A549 (cell line): ENCODE data around the gene KRT15. TPM values are rescaled to one million over a fixed set of nuclear protein-coding genes. Genes with fewer than 3 reads are reported as not detected.

Experiments used
- ATAC-seq, 2 experiments: fragments of 200-7000 bp in 1 of 2; fragments of >200 bp in 1 of 2; cut with Nextera tagmentation in 1 of 2; cut with Tn5 transposase in 1 of 2; 3 replicates each; pipeline versions ENCODE4 v1.8.0 to v1.9.1; 2018 to 2020; ENCODE audit warnings: mild to moderate bottlenecking in 1 of 2, moderate library complexity in 1 of 2
- CTCF ChIA-PET: fragments of 300-600 bp; sonication (Branson Sonifier 250); formaldehyde crosslinking; extraction: SDS; loops from one replicate; lab custom pipeline; 2021; ENCODE audit warnings: antibody characterized with exemption, inconsistent platforms; lab: Yijun Ruan, JAX
- POLR2A ChIA-PET: fragments of 350-600 bp; formaldehyde crosslinking; extraction: SDS; loops from one replicate; lab custom pipeline; 2021; ENCODE audit warnings: antibody characterized with exemption, inconsistent platforms; lab: Yijun Ruan, JAX
- DNase-seq, 2 experiments: peaks; one replicate each; pipeline versions ENCODE4 v3.0.0 to v3.0.0-alpha.2; 2011 to 2016; ENCODE audit warnings: low read depth in 1 of 2, low spot score in 1 of 2
- FAIRE-seq: peaks from 2 replicates; lab custom pipeline; 2011; peaks lifted over from hg19 to GRCh38; lab: Jason Lieb, UNC
- H3K27ac ChIP-seq, 2 experiments: fragments of >200 bp; sonication (Bioruptor Twin); formaldehyde crosslinking; 3 replicates each; pipeline ENCODE4 v1.5.1; 2016 to 2017
- H3K4me1 ChIP-seq: fragments of >200 bp; sonication (Bioruptor Twin); formaldehyde crosslinking; 3 replicates; pipeline ENCODE4 v1.6.1; 2016
- H3K4me2 ChIP-seq: fragments of >200 bp; sonication (Bioruptor Twin); formaldehyde crosslinking; 3 replicates; pipeline ENCODE4 v1.6.1; 2016
- H3K4me3 ChIP-seq: fragments of >200 bp; sonication (Bioruptor Twin); formaldehyde crosslinking; 3 replicates; pipeline ENCODE4 v1.5.1; 2016
- H3K9me3 ChIP-seq: fragments of >200 bp; sonication (Bioruptor Twin); formaldehyde crosslinking; 3 replicates; pipeline ENCODE4 v1.6.1; 2016
- CBX2 ChIP-seq: fragments of 200-600 bp; sonication (generic); IDR thresholded peaks from 2 replicates; pipeline ENCODE4 v1.6.1; 2016; ENCODE audit warnings: low read depth, mild to moderate bottlenecking, borderline replicate concordance
- CBX8 ChIP-seq: fragments of 200-600 bp; sonication (generic); IDR thresholded peaks from 2 replicates; pipeline ENCODE4 v1.6.1; 2016
- CEBPB ChIP-seq, 2 experiments: fragments of >200 bp in 1 of 2; sonication (Bioruptor Twin) in 1 of 2; formaldehyde crosslinking in 1 of 2; IDR thresholded peaks; 2 replicates each; pipeline ENCODE4 v1.6.1; 2012 to 2016
- HDAC2 ChIP-seq: fragments of 200-600 bp; sonication (generic); IDR thresholded peaks from 2 replicates; pipeline ENCODE4 v1.6.1; 2016
- HMGXB4 ChIP-seq: fragments of 250-450 bp; sonication (Bioruptor Pico); IDR thresholded peaks from 2 replicates; pipeline ENCODE4 v1.5.0; 2021; ENCODE audit warnings: mild to moderate bottlenecking, moderate library complexity, borderline replicate concordance
- HOXB13 ChIP-seq: fragments of 250-450 bp; sonication (Bioruptor Pico); IDR thresholded peaks from 2 replicates; pipeline ENCODE4 v1.5.0; 2020; ENCODE audit warnings: low read depth, mild to moderate bottlenecking, moderate library complexity
- HOXB5 ChIP-seq: fragments of 250-450 bp; sonication (Bioruptor Pico); IDR thresholded peaks from 2 replicates; pipeline ENCODE4 v1.5.0; 2020; ENCODE audit warnings: mild to moderate bottlenecking, moderate library complexity
- MAFK ChIP-seq: fragments of 450-650 bp; IDR thresholded peaks from 2 replicates; pipeline ENCODE4 v1.6.1; 2014; ENCODE audit not compliant: partially characterized antibody
- NFE2L2 ChIP-seq: fragments of 150-350 bp; conservative IDR thresholded peaks from 2 replicates; pipeline ENCODE4 v1.6.1; 2014; ENCODE audit warnings: low read length
- NPAS2 ChIP-seq: fragments of 250-450 bp; sonication (Bioruptor Pico); IDR thresholded peaks from 2 replicates; pipeline ENCODE4 v1.8.0; 2022; ENCODE audit warnings: mild to moderate bottlenecking, moderate library complexity, borderline replicate concordance
- POLR2AphosphoS2 ChIP-seq: conservative IDR thresholded peaks from 2 replicates; pipeline ENCODE4 v1.6.1; 2012; ENCODE audit warnings: low read length, improper control_type of control experiment, inconsistent platforms
- RAD21 ChIP-seq, 2 experiments: fragments of >200 bp in 1 of 2; sonication (Bioruptor Twin) in 1 of 2; formaldehyde crosslinking in 1 of 2; IDR thresholded peaks in 1 of 2; conservative IDR thresholded peaks in 1 of 2; 2 replicates in 1 of 2; 3 replicates in 1 of 2; pipeline ENCODE4 v1.6.1; 2012 to 2018; ENCODE audit warnings: inconsistent platforms in 1 of 2
- SREBF2 ChIP-seq: fragments of 450-650 bp; IDR thresholded peaks from 2 replicates; pipeline ENCODE4 v1.6.1; 2014; ENCODE audit warnings: mild to moderate bottlenecking, moderate library complexity
- TFCP2L1 ChIP-seq: fragments of 250-450 bp; sonication (Bioruptor Pico); IDR thresholded peaks from 2 replicates; pipeline ENCODE4 v1.5.0; 2021; ENCODE audit warnings: mild to moderate bottlenecking
- ZC3H11A ChIP-seq: fragments of 450-650 bp; IDR thresholded peaks from 2 replicates; pipeline ENCODE4 v1.6.1; 2014; ENCODE audit warnings: antibody characterized with exemption, mild to moderate bottlenecking
- ZFP36 ChIP-seq: fragments of 450-650 bp; IDR thresholded peaks from 2 replicates; pipeline ENCODE4 v1.6.1; 2014; ENCODE audit warnings: borderline replicate concordance; ENCODE audit not compliant: partially characterized antibody
- ZSCAN20 ChIP-seq: fragments of 250-450 bp; sonication (Bioruptor Pico); IDR thresholded peaks from 2 replicates; pipeline ENCODE4 v1.8.0; 2022; ENCODE audit warnings: mild to moderate bottlenecking, moderate library complexity
- WGBS: methylation state at CpG from one replicate; pipeline ENCODE4 v1.1.6; 2017; ENCODE audit errors: missing lambda C conversion rate; 5-methylcytosine and 5-hydroxymethylcytosine counted together
- polyA plus RNA-seq, 4 experiments: library from polyadenylated mRNA; depleted of rRNA in 3 of 4; stranded (reverse); fragments of >200 nt; fragmentation: RNase III in 1 of 4; extraction: RNeasy Plus Mini Kit Qiagen cat#74134 plus additional on column Dnase treatment in 1 of 4; gene quantifications; 2 replicates in 3 of 4; 3 replicates in 1 of 4; pipeline ENCODE4 v1.2.3, GENCODE V29; 2011 to 2017
- TF ChIP-seq, protein P1 (sequence below): fragments of 450-650 bp; IDR thresholded peaks from 2 replicates; pipeline ENCODE4 v1.6.1; 2014; ENCODE audit warnings: antibody characterized with exemption
- TF ChIP-seq, protein P2 (sequence below): fragments of 150-350 bp; IDR thresholded peaks from 2 replicates; pipeline ENCODE4 v1.6.1; 2014; ENCODE audit warnings: low read depth, mild to moderate bottlenecking, low read length

KRT15 gene
- polyA plus RNA-seq, 2 of the 4 experiments (the other 2 are of a cell fraction), result 0.62 to 2.1 TPM

GRCh38 chr17:41527063-41528023, 8.7 kb upstream of the KRT15 start:
- ATAC-seq (peak in 1 of 2 experiments; percentile 9; a peak in 3 of 6 replicates), FAIRE-seq (no peak), DNase-seq (no peak)
- 58% methylated on average over 55 of the region's 62 CpGs for WGBS
- Histone ChIP-seq H3K27ac (peak overlapping the region; percentile 39 to 83; a peak in 5 of 6 replicates), H3K4me2 (peak overlapping the region; percentile 93), H3K4me3 (peak overlapping the region; percentile 49), H3K4me1 (peaks cover 34% of the 10 kb centered on the region), H3K9me3 (no peaks in the 10 kb centered on the region)
- ChIA-PET POLR2A (no interaction called here), CTCF (interaction anchor here (1.1 to 6.9 kb wide), 6 partner anchors 16 to 139 kb away, joined by 3 to 101 read pairs (median 7); no protein-coding TSS in a partner anchor)
- TF ChIP-seq CBX2, result no peak
- no peak for TF ChIP-seq ZFP36
- no peak for TF ChIP-seq HOXB13 (CRISPR knock-in tag)
- no peak for TF ChIP-seq TFCP2L1 (CRISPR knock-in tag)
- TF ChIP-seq HMGXB4 (CRISPR knock-in tag), result no peak
- TF ChIP-seq, protein P1, sequence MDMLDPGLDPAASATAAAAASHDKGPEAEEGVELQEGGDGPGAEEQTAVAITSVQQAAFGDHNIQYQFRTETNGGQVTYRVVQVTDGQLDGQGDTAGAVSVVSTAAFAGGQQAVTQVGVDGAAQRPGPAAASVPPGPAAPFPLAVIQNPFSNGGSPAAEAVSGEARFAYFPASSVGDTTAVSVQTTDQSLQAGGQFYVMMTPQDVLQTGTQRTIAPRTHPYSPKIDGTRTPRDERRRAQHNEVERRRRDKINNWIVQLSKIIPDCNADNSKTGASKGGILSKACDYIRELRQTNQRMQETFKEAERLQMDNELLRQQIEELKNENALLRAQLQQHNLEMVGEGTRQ, result no peak
- TF ChIP-seq ZC3H11A, result no peak
- no peak for TF ChIP-seq NFE2L2

GRCh38 chr17:41524261-41524660, 5.6 kb upstream of the KRT15 start:
- peaks cover 38% of the 10 kb centered on the region for H3K4me1 ChIP-seq
- ChIA-PET POLR2A (no interaction called here), CTCF (interaction anchor here (1.1 to 3.6 kb wide), 5 partner anchors 24 to 142 kb away, joined by 4 to 25 read pairs (median 7); no protein-coding TSS in a partner anchor)
- no peak overlapping the region for H3K4me3 ChIP-seq
- H3K4me2 ChIP-seq, result no peak overlapping the region
- H3K27ac ChIP-seq, result peak overlapping the region in 1 of 2 experiments; percentile 48; a peak in 2 of 6 replicates
- DNase-seq, result no peak
- 93% methylated on average over 11 of the region's 11 CpGs for WGBS
- ATAC-seq, result no peak
- no peak for FAIRE-seq
- no peaks in the 10 kb centered on the region for H3K9me3 ChIP-seq
- TF ChIP-seq RAD21 (conservative IDR thresholded peaks at IDR 0.05 in 1 of 2, IDR thresholded peaks at IDR 0.05 in 1 of 2) (no peak), CBX8 (no peak), HOXB5 (CRISPR knock-in tag) (no peak), CEBPB (IDR thresholded peaks at IDR 0.05) (no peak), HDAC2 (no peak), ZSCAN20 (no peak), SREBF2 (no peak), MAFK (no peak), POLR2AphosphoS2 (no peak), NPAS2 (CRISPR knock-in tag) (no peak)
- TF ChIP-seq, protein P2, sequence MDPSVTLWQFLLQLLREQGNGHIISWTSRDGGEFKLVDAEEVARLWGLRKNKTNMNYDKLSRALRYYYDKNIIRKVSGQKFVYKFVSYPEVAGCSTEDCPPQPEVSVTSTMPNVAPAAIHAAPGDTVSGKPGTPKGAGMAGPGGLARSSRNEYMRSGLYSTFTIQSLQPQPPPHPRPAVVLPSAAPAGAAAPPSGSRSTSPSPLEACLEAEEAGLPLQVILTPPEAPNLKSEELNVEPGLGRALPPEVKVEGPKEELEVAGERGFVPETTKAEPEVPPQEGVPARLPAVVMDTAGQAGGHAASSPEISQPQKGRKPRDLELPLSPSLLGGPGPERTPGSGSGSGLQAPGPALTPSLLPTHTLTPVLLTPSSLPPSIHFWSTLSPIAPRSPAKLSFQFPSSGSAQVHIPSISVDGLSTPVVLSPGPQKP, result no peak
